Activated CD8-positive, alpha-beta memory T cell treated with anti-CD3 and anti-CD28 coated beads for 36 hours (primary cell): ENCODE data around the gene ARHGAP15. TPM values are rescaled to one million over a fixed set of nuclear protein-coding genes. Genes with fewer than 3 reads are reported as not detected.

Source experiments
- CTCF ChIA-PET: fragments of 350-600 bp; sonication (Branson Sonifier 250); formaldehyde crosslinking; loops from one replicate; lab custom pipeline; 2021; ENCODE audit warnings: antibody characterized with exemption; lab: Charles Lee
- POLR2A ChIA-PET: fragments of 350-600 bp; sonication (Branson Sonifier 250); formaldehyde crosslinking; loops from one replicate; lab custom pipeline; 2021; ENCODE audit warnings: antibody characterized with exemption; lab: Charles Lee
- total RNA-seq, 2 experiments: library from RNA; stranded (reverse); gene quantifications; one replicate each; pipeline ENCODE4 v1.2.3, GENCODE V29; 2021

The ARHGAP15 gene
- total RNA-seq, 2 experiments from 2014 or later: 36.1 to 36.4 TPM

- POLR2A ChIA-PET: interaction anchor here (1.0 kb wide), 1 partner anchor 32 kb away, joined by 4 read pairs; no protein-coding TSS in a partner anchor
Measured at GRCh38 chr2:143698352-143698751, 569.1 kb downstream of the ARHGAP15 start.

GRCh38 chr2:143698888-143699570 lies 569.8 kb downstream of the ARHGAP15 start:
- POLR2A ChIA-PET: interaction anchor here (1.0 kb wide), 1 partner anchor 31 kb away, joined by 4 read pairs; no protein-coding TSS in a partner anchor
- CTCF ChIA-PET: no interaction called here

More at GRCh38 chr2:143698352-143698751, 569.1 kb downstream of the ARHGAP15 start:
- CTCF ChIA-PET: no interaction called here

GRCh38 chr2:143700865-143701264 lies 571.6 kb downstream of the ARHGAP15 start:
- ChIA-PET CTCF (no interaction called here), POLR2A (no interaction called here)

- CTCF ChIA-PET: no interaction called here
- POLR2A ChIA-PET: no interaction called here
Measured at GRCh38 chr2:143701785-143702184, 572.6 kb downstream of the ARHGAP15 start.

- CTCF ChIA-PET: no interaction called here
Measured at GRCh38 chr2:143702931-143703330, 573.7 kb downstream of the ARHGAP15 start.

GRCh38 chr2:143704451-143705106 lies 575.4 kb downstream of the ARHGAP15 start:
- CTCF ChIA-PET: interaction anchor here (0.7 kb wide), 2 partner anchors 14 to 524 kb away, joined by 4 read pairs; no protein-coding TSS in a partner anchor
- POLR2A ChIA-PET: no interaction called here

More at GRCh38 chr2:143702931-143703330, 573.7 kb downstream of the ARHGAP15 start:
- POLR2A ChIA-PET: no interaction called here

GRCh38 chr2:143705108-143705707 lies 576.0 kb downstream of the ARHGAP15 start:
- CTCF ChIA-PET: no interaction called here
- POLR2A ChIA-PET: no interaction called here

GRCh38 chr2:143706354-143706753 lies 577.1 kb downstream of the ARHGAP15 start:
- POLR2A ChIA-PET: no interaction called here

GRCh38 chr2:143708682-143709081 lies 579.5 kb downstream of the ARHGAP15 start:
- ChIA-PET CTCF (no interaction called here), POLR2A (no interaction called here)

More at GRCh38 chr2:143706354-143706753, 577.1 kb downstream of the ARHGAP15 start:
- CTCF ChIA-PET: no interaction called here

- CTCF ChIA-PET: no interaction called here
- POLR2A ChIA-PET: no interaction called here
Measured at GRCh38 chr2:143710196-143710595, 581.0 kb downstream of the ARHGAP15 start.

- ChIA-PET CTCF (no interaction called here), POLR2A (no interaction called here)
Measured at GRCh38 chr2:143710879-143711278, 581.7 kb downstream of the ARHGAP15 start.

GRCh38 chr2:143716522-143716921 lies 587.3 kb downstream of the ARHGAP15 start:
- POLR2A ChIA-PET: no interaction called here
- CTCF ChIA-PET: no interaction called here

- CTCF ChIA-PET: no interaction called here
- POLR2A ChIA-PET: no interaction called here
Measured at GRCh38 chr2:143717053-143717452, 587.8 kb downstream of the ARHGAP15 start.

GRCh38 chr2:143717536-143718168 lies 588.4 kb downstream of the ARHGAP15 start:
- ChIA-PET CTCF (interaction anchor here (0.5 kb wide), 1 partner anchor 307 kb away, joined by 3 read pairs; no protein-coding TSS in a partner anchor), POLR2A (no interaction called here)

- CTCF ChIA-PET: no interaction called here
Measured at GRCh38 chr2:143718745-143719144, 589.5 kb downstream of the ARHGAP15 start.

GRCh38 chr2:143719406-143719805 lies 590.2 kb downstream of the ARHGAP15 start:
- ChIA-PET POLR2A (no interaction called here), CTCF (no interaction called here)

More at GRCh38 chr2:143718745-143719144, 589.5 kb downstream of the ARHGAP15 start:
- POLR2A ChIA-PET: no interaction called here

- CTCF ChIA-PET: no interaction called here
Measured at GRCh38 chr2:143720095-143720664, 591.0 kb downstream of the ARHGAP15 start.

GRCh38 chr2:143725400-143725799 lies 596.2 kb downstream of the ARHGAP15 start:
- ChIA-PET POLR2A (no interaction called here), CTCF (no interaction called here)

More at GRCh38 chr2:143720095-143720664, 591.0 kb downstream of the ARHGAP15 start:
- POLR2A ChIA-PET: no interaction called here

GRCh38 chr2:143726151-143726845 lies 597.1 kb downstream of the ARHGAP15 start:
- POLR2A ChIA-PET: interaction anchor here (0.6 kb wide), 1 partner anchor 465 kb away, joined by 4 read pairs; no protein-coding TSS in a partner anchor

More at GRCh38 chr2:143726151-143726845, 597.1 kb downstream of the ARHGAP15 start:
- CTCF ChIA-PET: no interaction called here
